Iris pigment epithelial cell (primary cell): ENCODE data around the gene HOMEZ.

ENCODE experiments used
- DNase-seq: peaks from one replicate; pipeline ENCODE4 v3.0.0-alpha.2; 2011; ENCODE audit warnings: low read depth

HOMEZ gene

DNA sequence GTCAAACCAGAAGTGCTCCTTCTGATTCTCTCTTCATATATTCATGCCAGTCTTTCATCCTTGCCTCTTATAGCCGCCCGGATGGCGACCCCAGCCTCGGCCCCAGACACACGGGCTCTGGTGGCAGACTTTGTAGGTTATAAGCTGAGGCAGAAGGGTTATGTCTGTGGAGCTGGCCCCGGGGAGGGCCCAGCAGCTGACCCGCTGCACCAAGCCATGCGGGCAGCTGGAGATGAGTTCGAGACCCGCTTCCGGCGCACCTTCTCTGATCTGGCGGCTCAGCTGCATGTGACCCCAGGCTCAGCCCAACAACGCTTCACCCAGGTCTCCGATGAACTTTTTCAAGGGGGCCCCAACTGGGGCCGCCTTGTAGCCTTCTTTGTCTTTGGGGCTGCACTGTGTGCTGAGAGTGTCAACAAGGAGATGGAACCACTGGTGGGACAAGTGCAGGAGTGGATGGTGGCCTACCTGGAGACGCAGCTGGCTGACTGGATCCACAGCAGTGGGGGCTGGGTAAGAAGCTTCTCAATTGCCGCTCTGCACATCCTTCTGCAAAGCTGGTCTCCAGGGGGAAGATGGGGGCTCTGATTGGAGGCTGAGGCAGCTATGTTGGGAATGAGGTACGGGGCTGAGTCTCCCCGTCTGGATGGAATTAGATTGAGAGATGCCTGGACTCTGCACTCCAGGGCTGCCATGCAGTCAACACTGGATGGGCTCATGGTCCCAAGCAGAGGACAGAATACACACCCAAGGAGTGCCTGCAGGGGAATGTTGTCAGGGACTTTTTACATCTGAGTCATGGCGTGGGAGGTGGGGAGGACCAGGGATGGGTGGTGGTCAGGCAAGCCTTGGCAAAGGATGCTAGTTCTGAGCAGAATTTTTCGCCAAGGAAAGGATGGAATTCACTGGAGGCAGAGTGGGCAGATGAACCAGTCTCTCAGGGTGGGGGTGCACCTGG is 22.0 kb upstream of the HOMEZ start:
- peak; percentile 34 for DNase-seq

GRCh38 chr14:23307146-23307530 is 21.2 kb upstream of the HOMEZ start:
- DNase-seq, result no peak

- DNase-seq, result peak; percentile 91
Measured at GRCh38 chr14:23306412-23307145, 20.6 kb upstream of the HOMEZ start, which contains the start of gene BCL2L2. TSS of gene BCL2L2 (plus strand) at chr14:23306833. CDS start at chr14:23307768, 935 bp downstream.

DNA sequence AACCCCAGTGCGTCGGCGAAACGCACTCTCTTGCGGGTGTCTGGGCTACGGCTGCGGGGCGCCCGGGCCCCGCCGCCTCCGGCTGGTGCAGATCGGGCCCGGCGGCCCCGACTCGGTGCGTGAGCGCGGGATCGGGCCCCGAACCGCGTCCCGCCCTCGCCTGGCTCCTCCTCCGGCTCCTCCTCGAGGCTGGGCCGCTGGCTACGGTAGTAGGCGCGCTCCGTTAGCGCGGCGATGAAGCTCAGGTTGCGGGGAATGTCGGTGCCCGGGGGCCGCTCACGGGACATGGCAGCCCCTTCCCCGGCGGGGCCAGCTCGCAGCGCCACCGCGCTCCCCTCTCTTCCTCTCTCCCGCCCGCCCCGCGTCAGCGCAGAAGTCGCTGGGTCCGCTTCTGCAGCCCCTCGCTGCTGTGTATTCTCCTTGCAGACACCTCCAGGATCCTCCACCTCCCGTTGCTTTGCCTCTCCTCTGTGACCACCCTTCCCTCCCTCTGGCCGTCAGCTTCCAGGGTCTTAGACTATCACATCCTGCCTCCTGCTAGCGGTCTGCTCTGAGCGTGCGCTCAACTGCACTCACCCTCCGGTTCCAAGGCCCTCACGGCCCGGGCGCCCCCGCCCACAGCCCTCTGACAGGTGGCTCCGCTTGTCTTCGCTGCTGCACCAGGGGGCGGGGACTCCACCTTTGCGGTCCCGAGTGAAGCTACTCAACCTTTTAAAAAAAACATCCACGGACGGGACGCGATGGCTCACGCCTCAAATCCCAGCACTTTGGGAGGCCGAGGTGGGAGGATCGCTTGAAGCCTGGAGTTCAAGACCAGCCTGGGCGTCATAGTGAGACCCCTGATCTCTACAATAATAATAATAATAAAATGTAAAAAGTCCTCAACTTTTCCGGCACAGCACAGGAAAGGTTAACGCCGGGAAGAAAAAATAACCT is 16.6 kb upstream of the HOMEZ start, which contains the start of gene PPP1R3E:
PPP1R3E (minus strand) TSS at position 570 of the 936 bp plus-strand sequence; CDS start at position 287, 283 bp downstream.
- DNase-seq, result peak; percentile 62

DNA sequence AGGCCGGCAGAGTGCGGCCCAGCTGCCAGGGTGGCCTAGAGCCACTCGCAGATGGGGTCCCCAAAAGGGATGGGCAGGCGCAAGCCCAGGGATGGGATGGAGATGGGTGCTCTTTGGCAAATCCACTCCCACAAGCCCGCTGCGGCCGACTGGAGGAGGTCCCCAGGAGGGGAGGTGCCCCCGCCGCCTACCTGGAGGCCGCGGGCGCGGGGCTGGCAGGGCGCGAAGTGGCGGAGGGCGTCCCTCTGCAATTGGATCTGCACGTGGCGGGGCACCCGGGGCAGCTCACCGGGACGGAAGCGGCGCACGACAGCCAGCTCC is 16.0 kb upstream of the HOMEZ start:
- no peak for DNase-seq

GRCh38 chr14:23301288-23301968 is 15.5 kb upstream of the HOMEZ start:
- DNase-seq, result peak; percentile 99

- DNase-seq, result peak; percentile 18
Measured at GRCh38 chr14:23300687-23301223, 14.8 kb upstream of the HOMEZ start.

DNA sequence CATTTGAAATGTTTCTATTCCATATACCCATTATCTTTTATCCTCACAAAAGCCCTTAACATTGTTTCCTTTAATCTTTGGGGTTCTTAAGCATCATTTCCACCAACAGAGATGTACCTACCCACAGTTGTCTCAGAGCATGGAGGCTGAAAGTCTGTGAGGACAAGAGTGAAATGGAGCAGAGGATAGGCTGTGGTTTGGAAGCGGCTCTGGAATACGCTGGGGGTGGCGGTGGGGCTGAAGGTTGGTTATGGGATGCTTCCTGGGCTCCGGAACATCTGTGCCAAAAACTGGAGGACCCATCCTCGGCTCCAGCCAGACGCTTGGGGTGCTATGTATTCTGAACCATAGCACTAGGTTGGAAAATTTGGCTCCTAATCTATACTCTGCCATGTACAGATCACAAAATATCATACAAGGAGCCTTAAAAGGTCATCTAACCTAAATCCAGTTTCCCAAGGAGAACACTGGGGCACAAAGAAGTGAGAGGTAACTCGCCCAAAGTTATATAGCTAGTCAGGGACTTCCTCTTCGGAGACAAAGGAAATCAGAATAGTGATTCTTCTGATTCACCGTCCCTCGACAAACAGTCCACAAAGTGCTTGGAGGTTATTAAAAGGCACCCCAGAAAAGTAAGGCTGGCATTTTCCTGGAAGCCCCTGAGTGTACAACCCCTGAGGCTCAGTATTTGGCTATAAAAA is 14.2 kb upstream of the HOMEZ start:
- no peak for DNase-seq

DNA sequence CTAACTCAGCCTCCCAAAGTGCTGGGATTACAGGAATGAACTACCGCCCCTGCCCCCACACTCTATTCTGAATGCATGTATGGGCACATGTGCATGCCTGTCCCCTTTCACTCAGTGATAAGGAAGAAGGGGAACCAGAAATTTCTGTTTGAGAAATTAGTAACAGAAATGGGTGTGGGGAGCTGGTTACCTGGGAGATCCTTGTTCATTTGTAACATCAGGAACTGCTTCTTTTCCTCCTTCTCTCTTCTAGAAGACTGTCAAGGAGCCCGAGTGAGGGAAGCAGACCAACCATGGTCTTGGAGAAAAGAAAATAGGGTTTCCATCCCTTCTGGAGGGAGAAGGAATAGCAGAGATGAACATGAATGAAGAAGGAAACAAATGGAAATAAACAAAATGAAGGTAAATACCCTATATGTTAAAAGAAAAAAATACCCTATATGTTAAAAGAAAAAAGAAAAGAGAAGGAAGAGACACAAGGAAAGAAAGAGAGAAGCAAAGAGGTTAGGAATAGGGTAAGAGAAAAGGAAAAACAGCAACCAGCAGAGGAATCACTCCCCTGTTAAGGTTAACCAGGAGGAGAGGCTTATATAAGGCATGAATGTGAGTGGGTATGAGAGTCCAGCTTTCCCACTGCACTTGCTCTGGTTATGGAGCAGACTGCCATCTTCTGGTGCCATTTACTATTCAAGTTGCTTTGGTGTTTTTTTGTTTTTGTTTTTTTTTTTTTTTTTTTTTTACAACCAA is 13.5 kb upstream of the HOMEZ start:
- DNase-seq, result peak; percentile 57

DNA sequence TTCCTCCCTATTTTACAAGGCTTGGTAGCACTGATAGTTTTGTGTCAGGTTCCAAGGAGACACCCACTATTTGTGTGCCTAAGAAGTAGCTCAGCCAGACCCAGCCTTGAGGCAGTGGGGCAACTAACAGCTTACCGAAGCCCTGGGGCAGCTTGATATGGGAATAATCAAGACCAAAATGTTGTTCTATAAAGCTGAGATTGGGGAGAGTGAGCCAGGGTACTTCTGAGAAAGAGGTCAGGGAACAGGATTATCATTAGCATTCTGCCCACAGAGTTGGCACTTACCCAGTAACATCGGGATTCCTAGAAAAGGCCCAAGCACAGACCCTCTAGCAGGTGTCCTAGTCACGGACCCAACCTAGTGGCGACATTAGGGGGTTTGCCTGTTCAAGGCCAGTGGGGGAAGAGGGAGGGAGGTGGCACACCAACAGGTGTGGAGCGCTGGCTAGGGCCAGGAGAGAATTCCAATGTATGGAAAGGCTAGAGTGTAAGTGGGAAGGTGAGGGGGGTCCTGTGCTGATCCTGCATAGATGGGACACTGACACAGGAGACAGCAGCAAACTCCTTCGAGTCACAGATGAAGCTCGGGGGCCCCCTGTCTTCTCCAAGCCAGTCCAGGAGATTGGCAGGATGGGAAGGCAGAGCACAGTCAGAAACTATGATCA is 11.8 kb upstream of the HOMEZ start:
- no peak for DNase-seq

DNA sequence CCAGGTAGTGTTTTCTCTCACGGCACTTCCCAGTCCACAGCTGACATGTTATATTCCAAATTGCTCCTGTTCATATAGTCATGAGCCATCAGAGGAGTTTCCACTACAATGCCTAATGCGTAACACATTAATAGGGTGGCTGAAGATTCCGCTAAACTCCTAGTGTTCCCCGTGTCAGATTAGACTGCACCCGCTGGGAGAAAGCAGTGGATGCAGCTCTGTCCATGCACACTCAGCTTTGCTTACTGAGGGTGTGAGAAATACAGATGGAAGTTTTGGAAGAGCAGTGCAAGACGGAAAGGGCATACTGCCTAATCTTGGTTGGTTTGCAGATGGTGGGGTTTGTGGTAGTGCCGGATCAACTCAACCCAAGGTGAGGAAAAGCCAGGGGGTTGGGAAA is 11.2 kb upstream of the HOMEZ start:
- DNase-seq, result no peak

GRCh38 chr14:23296012-23296777 is 10.3 kb upstream of the HOMEZ start:
- no peak for DNase-seq

DNA sequence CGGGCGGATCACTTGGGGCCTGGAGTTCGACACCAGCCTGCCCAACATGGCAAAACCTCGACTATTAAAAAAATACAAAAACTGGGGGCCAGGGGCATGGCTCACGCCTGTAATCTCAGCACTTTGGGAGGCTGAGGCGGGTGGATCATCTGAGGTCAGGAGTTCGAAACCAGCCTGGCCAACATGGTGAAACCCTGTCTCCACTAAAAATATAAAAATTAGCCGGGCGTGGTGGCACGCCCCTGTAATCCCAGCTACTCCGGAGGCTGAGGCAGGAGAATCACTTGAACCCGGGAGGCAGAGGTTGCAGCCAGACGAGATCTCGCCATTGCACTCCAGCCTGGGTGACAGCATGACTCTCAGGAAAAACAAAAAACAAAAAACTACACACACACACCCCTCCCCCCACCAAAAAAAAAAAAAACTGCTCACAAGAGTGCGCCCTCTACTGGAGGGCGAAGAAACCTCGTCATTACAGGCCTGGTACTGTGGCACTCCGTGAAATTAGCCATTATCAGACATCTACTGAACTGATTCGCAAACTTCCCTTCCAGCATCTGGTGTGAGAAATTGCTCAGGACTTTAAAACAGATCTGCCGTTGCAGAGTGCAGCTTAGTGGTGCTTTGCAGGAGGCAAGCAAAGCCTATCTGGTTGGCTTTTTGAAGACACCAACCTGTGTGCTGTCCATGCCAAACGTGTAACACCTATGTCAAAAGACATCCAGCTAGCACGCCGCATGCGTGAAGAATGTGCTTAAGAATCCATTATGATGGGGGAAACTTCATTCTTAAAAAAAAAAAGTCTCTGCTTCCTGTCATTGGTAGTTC is 9.0 kb upstream of the HOMEZ start:
- DNase-seq, result peak; percentile 29

- DNase-seq, result peak; percentile 14
Measured at GRCh38 chr14:23286902-23287479, 1.1 kb upstream of the HOMEZ start.

DNA sequence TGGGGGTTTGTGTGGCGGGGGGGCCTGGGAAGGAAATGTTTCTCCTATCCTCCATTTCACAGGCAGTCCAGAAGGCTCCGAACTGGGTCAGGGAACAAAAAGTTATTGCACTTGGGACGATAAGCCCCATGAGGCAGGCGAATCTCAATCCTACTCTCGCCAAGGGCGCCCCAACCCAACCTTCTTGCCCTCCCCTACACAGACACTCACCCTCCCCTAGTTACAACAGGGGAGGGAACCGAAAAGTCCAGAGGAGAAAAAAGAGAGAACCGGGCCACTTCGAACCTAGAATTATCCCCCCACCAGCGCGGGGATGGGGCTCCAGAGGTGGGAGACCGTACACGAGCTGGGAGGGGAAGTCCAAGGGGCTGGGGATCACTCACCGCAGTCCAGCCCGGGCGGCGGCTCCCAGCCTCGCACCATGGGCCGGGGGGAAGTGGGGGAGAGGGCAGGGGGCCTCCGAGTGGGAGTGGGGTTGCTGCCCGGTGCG is 357 bp downstream of the HOMEZ start:
- no peak for DNase-seq

GRCh38 chr14:23284654-23285529 is 1.0 kb downstream of the HOMEZ start:
- DNase-seq, result peak; percentile 37
